HTR-8/SVneo (cell line): ENCODE results near the gene PI16.
"Not testable (repeated sequence)": the region's sequence is repeated elsewhere in the genome, so short reads cannot be mapped to it uniquely, and the experiment has no call there.

Experiments
- DNase-seq: peaks from one replicate; pipeline ENCODE4 v3.0.0; 2011; ENCODE audit warnings: low spot score, mixed read lengths; ENCODE audit not compliant: insufficient read length
- FAIRE-seq: peaks from 2 replicates; lab custom pipeline; 2011; peaks lifted over from hg19 to GRCh38; lab: Jason Lieb, UNC

Gene PI16

GRCh38 chr6:36927691-36928546, 26.6 kb upstream of the PI16 start:
- DNase-seq (no peak), FAIRE-seq (no peak)

- FAIRE-seq (no peak), DNase-seq (no peak)
These were observed 26.0 kb upstream of the PI16 start for GRCh38 chr6:36928547-36928918.

GRCh38 chr6:36929152-36929551, 25.4 kb upstream of the PI16 start:
- DNase-seq (no peak), FAIRE-seq (no peak)

- no peak for FAIRE-seq
- peak; percentile 47 for DNase-seq
These were observed 24.9 kb upstream of the PI16 start for GRCh38 chr6:36929607-36930006.

GRCh38 chr6:36930483-36930882, 24.1 kb upstream of the PI16 start:
- FAIRE-seq, result no peak
- DNase-seq, result no peak

- DNase-seq (peak; percentile 73), FAIRE-seq (no peak)
These were observed 21.4 kb upstream of the PI16 start for GRCh38 chr6:36933102-36933501.

GRCh38 chr6:36933519-36933918, 21.0 kb upstream of the PI16 start:
- no peak for FAIRE-seq

GRCh38 chr6:36934901-36935300, 19.6 kb upstream of the PI16 start:
- FAIRE-seq, result no peak

More at GRCh38 chr6:36933519-36933918, 21.0 kb upstream of the PI16 start:
- no peak for DNase-seq

GRCh38 chr6:36936824-36937223, 17.7 kb upstream of the PI16 start:
- no peak for FAIRE-seq
- DNase-seq, result no peak

More at GRCh38 chr6:36934901-36935300, 19.6 kb upstream of the PI16 start:
- no peak for DNase-seq

- no peak for DNase-seq
- FAIRE-seq, result no peak
These were observed 16.6 kb upstream of the PI16 start for GRCh38 chr6:36937896-36938295.

- peak; percentile 89 for FAIRE-seq
- peak; percentile 96 for DNase-seq
These were observed 16.0 kb upstream of the PI16 start for GRCh38 chr6:36938536-36938935.

GRCh38 chr6:36939005-36939404, 15.5 kb upstream of the PI16 start:
- not testable (repeated sequence) for FAIRE-seq, DNase-seq

GRCh38 chr6:36940027-36940426, 14.5 kb upstream of the PI16 start:
- peak; percentile 49 for FAIRE-seq

GRCh38 chr6:36941561-36941960, 13.0 kb upstream of the PI16 start:
- DNase-seq, FAIRE-seq: not testable (repeated sequence)

More at GRCh38 chr6:36940027-36940426, 14.5 kb upstream of the PI16 start:
- DNase-seq, result no peak

GRCh38 chr6:36942329-36942728, 12.2 kb upstream of the PI16 start:
- not testable (repeated sequence) for DNase-seq, FAIRE-seq

- FAIRE-seq (no peak), DNase-seq (no peak)
These were observed 9.9 kb upstream of the PI16 start for GRCh38 chr6:36944650-36945049.

GRCh38 chr6:36945301-36945700, 9.2 kb upstream of the PI16 start:
- FAIRE-seq, result no peak
- no peak for DNase-seq

- DNase-seq (no peak), FAIRE-seq (no peak)
These were observed 8.0 kb upstream of the PI16 start for GRCh38 chr6:36946526-36946925.

- peak; percentile 42 for FAIRE-seq
These were observed 6.8 kb upstream of the PI16 start for GRCh38 chr6:36947570-36948351.

GRCh38 chr6:36949076-36949475, 5.5 kb upstream of the PI16 start:
- DNase-seq, FAIRE-seq: not testable (repeated sequence)

More at GRCh38 chr6:36947570-36948351, 6.8 kb upstream of the PI16 start:
- no peak for DNase-seq

GRCh38 chr6:36949636-36950035, 4.9 kb upstream of the PI16 start:
- FAIRE-seq (no peak), DNase-seq (no peak)
